Ammon's horn (tissue), 1 donor: Measurements from ENCODE around the gene LCTL.
"Not testable (repeated sequence)": the region's sequence is repeated elsewhere in the genome, so short reads cannot be mapped to it uniquely, and the experiment has no call there.

Experiments used
- DNase-seq: peaks from one replicate; pipeline ENCODE4 v3.0.0-alpha.2; 2016; ENCODE audit warnings: low spot score

LCTL gene

GRCh38 chr15:66591322-66591862, 25.6 kb upstream of the LCTL start:
- no peak for DNase-seq

DNA sequence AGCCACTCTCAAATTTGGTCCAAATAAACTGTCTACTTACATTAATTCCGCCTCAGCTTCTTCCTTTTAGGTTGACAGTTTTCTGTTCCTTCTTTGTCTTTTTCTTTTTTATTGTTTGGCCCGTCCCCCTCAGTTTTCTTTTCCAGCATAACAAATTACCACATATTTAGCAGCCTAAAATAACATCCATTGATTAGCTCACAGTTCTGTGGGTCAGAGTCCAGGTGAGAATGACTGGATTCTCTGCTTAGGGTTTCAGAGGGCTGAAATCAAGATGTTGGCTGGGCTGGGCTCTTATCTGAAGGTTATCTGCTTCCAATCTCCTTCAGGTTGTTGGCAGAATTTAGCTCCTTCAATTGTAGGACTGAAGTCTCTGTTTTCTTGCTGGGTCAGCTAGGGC, 24.6 kb upstream of the LCTL start:
- no peak for DNase-seq

- not testable (repeated sequence) for DNase-seq
These were observed 23.6 kb upstream of the LCTL start for GRCh38 chr15:66589429-66589828.

GRCh38 chr15:66588971-66589370, 23.2 kb upstream of the LCTL start:
- DNase-seq = no peak

DNA sequence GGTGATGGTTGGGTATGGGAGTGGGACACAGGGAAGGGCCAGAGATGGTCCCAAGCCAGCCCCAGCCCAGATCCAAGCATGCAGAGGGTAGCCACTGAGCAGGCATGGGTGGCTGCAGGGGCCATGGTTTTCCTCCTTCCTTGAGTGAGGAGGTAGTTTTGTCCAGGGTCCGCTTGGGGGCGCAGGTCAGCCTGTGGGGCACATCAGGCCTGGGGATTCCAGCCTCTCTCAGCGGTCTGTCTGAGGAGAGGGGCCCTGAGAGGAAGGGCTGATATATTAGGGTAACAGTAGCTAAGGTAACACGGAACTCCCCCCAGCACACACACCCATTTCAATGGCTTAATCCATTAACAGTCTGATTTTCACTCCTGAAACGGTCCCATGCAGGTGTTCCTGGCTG, 22.7 kb upstream of the LCTL start:
- DNase-seq = no peak

GRCh38 chr15:66587749-66588148, 22.0 kb upstream of the LCTL start:
- no peak for DNase-seq

DNA sequence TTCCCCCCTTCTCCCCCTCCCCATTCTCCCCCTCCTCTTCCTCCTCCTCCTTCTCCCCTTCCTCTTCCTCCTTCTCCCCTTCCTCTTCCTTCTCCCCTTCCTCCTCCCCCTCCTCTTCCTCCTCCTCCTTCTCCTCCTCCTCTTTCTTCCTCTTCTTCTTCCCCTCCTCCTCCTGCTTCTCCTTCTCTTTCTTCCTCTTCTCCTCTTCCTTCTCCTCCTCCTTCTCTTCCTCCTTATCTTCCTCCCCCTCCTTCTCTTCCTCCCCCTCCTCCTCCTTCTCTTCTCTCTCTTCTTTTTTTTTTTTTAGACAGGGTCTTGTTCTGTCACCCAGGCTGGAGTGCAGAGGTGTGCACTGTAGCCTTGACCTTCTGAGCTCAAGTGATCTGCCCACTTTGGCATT, 21.2 kb upstream of the LCTL start:
- no peak for DNase-seq

DNA sequence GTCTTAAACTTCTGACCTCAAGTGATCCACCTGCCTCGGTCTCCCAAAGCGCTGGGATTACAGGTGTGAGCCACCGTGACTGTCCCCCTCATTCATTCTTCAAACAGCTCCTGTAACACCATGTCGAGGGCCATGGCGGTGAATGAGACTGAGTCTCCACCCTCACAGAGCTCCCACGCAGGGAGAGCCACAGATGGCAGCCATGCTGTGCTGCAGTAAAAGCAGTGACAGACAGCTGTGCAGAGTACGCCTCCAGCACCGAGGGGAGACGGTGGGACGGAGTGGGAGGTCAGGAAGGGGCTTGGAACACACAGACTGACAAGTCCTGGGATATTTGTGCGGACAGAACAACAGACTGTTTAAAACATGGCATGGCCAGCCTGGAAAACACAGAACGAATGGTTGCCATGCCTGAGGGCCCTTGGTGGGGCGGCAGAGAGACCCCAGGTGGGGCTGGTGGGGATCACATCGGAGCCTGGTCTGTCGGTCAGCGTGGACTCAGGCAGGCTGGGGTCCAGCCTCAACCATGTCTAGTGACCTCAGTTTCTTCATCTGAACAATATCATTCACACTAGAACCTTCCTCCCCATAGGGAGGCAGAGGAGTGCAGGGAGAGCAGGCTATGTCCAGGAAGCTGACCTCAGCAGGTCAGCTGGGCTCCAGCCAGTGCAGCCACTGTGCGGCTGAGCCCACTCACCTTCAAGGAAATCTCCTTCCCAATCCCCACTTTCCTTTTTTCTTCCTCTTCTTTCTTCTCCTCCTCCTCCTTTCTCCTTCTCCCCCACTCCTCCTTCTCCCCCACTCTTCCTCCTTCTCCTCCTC, 20.6 kb upstream of the LCTL start:
- DNase-seq = peak; percentile 43

DNA sequence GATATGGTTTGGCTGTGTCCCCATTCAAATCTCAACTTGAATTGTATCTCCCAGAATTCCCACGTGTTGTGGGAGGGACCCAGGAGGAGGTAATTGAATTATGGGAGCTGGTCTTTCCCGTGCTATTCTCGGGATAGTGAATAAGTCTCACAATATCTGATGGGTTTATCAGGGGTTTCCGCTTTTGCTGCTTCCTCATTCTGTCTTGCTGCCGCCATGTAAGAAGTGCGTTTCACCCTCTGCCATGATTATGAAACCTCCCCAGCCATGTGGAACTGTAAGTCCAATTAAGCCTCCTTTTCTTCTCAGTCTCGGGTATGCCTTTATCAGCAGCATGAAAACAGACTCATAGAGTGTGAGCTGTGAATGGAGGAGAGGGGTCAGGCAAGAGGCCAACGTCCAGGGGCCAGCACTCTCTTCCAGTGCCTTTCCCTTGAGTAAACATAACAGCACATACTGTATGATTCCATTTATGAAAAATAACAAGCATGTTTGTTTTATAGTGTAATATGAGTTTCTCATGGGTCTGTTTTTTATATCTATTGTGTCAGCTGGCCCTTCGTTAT, 16.3 kb upstream of the LCTL start:
- no peak for DNase-seq

DNA sequence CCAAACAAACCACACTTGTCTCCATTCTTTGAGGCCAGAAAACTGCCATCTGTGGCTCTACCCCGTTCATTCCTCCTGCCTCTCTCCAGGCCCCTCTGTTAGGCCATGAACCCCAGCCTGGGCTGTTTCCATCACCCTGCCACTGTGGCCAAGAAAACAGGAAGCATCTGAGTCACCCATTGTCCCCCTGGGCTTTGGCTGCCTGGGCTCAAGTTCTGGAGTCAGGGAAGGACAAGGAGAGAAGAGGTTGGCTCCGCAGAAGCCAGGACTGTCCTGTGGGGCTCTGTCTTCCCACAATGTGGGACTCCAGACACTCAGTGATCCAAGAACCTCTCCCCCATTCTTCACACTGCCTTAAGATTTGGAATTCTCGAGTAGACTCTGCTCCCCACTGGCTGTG, 14.8 kb upstream of the LCTL start:
- DNase-seq = no peak

DNA sequence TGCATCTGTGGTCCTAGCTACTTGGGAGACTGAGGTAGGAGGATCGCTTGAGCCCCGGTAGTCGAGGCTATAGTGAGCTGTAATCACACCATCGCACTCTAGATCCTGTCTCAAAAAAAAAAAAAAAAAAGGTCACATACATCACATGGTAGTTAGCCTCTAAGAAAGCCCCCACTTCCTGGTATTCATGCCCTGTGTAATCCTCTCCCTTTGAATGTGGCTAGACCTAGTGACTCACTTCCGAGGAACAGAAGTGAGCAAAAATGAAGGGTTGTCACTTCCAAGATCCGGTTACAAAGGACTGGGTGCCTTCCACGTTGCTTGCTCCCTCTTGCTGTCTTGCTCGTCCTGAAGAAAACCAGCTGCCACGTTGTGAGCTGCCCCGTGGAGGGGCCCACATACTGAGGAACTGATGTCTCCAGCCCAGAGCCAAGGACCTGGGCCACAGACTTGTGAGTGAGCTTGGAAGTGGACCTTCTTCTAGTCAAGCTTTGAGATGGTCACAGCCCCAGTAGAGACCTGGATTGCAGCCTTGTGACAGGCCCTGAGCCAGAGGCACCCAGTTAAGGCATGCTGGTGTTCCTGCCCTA, 12.6 kb upstream of the LCTL start:
- DNase-seq = no peak

DNA sequence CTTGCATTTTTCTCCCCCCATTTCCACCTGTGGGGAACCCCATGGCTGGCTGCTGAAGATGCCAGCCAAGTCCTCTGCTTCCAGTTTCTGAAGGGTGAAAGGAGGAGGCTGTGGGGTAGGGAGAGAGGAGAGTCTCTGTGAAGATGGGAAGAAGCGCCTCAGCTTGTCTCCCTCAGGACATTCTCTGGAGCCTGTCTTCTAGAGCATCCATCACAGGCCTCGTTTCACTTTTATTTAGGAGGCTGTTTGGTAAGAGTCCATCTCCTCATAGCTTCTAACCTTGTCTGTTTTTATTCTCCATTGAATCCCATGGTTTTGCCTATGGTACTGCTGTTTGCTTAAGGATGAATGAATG, 8.8 kb upstream of the LCTL start:
- DNase-seq = no peak

GRCh38 chr15:66573719-66574595, 8.2 kb upstream of the LCTL start:
- no peak for DNase-seq

- no peak for DNase-seq
These were observed 7.5 kb upstream of the LCTL start for GRCh38 chr15:66573348-66573718.

DNA sequence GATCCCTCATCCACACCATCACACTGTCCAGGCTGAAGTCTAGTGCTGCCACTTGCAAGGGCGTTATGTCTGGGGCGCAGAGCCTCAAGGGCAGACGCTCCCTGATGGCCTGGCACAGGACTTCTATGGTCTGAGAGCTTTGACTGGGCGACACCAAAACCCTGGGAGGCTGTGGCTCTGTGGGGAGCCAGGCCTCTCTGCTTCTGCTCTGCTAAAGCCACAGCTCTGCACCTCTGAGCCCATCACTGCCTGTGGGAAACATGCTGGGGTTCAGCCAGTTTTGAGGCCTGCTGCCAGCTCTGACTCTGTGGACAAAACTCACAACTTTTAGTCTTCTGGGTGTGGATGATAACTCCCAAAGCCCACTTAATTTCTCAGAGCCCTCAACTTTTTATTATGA, 6.3 kb upstream of the LCTL start:
- DNase-seq = no peak

- no peak for DNase-seq
These were observed 5.2 kb upstream of the LCTL start for GRCh38 chr15:66570842-66571478.

DNA sequence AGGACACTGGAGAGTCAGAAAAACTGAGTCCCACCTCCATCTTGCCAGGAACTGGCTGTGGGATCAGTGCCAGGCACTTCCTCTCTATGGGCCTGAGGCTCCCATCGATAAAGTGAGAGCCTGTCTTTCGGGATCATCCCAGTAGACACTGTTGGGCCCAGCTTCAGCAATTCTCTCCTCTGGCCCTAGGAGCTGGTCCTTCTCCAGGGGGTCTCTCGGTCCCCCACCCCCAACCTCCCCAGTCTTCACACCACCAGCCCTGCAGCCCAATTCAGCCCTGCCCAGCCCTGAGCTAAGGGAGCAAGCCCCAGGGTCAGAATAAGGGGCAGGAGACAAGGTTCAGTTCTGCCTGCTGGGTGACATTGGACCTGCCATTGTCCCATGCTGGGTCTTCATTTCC, 4.5 kb upstream of the LCTL start:
- no peak for DNase-seq

- no peak for DNase-seq
These were observed 3.8 kb upstream of the LCTL start for GRCh38 chr15:66569461-66570137.

- DNase-seq = no peak
These were observed 2.1 kb upstream of the LCTL start for GRCh38 chr15:66567897-66568296.

- peak; percentile 75 for DNase-seq
These were observed 1.2 kb upstream of the LCTL start for GRCh38 chr15:66566963-66567531.

DNA sequence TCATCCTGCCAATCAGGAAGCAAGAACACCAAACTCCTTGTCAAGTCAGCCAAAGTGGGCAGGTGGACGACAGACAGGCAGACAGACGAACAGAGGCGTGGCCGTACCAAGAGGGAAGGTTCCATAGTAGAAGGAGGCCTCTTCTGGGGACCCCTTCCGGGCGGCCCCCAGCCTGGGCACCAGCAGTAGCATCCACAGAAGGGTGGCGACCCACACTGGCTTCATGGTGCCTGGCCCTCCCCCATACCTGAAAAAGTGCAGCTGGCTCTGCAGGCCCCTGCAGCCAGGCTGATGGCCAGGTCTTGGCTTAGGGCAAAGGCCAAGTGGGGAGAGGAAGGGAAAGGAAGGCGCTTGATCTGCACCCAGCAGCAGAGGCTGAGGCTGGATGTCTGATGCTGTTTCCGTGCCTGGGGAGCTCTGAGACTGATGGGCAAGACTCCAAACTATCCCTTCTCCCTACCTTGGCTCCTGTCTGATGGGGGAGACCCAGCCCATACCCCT, 607 bp downstream of the LCTL start:
- DNase-seq = no peak
